GM19099 (cell line): ENCODE results near the gene DOCK9.

Experiments
- POLR2A ChIP-seq: IDR thresholded peaks from 3 replicates; pipeline ENCODE4 v1.6.1; 2011; ENCODE audit warnings: low read depth; ENCODE audit not compliant: insufficient read length; ENCODE audit errors: extremely low read depth

Gene DOCK9

GRCh38 chr13:98883998-98884397, 93.9 kb downstream of the DOCK9 start:
- no peak for TF ChIP-seq POLR2A

GRCh38 chr13:98881390-98881789, 96.5 kb downstream of the DOCK9 start:
- no peak for TF ChIP-seq POLR2A

DNA sequence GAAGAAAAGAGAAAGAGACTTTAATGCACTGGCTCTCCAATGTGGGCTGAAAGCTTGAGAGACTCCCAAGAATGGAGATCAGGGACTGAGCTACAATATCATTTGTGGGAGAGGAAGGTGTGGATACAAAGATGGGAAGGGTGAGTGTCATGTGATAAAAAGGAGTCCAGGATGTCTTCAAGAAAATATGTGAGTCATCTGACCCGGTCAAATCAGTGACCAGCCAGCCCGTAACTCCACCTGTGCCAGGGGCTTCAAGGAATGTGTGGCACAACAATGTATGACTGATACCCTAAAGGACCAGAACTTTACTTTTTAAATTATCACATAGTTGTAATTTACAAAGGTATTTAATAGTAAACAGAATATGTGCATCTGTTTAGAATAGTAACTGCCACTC, 97.2 kb downstream of the DOCK9 start:
- no peak for TF ChIP-seq POLR2A

DNA sequence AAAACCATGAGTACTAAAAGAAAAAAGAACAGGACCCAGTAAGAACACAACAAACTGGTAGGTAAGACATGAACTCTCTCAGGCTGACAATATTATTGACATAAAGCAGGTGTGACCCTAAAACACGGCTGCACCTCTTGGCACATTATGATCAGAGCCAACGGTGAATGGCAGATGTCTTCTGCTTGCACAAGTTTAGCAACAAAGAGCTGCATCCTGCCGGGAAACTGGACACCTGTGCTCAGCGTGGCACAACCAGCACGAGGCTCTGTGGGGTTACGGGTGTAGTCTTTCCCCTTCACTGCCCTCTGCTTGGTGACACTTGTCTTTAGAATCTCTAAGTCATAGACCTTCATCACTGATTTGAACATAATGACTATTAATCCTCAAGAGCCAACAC, 97.9 kb downstream of the DOCK9 start:
- TF ChIP-seq POLR2A, result no peak

- no peak for TF ChIP-seq POLR2A
Observed at GRCh38 chr13:98879127-98879520, 98.7 kb downstream of the DOCK9 start.

DNA sequence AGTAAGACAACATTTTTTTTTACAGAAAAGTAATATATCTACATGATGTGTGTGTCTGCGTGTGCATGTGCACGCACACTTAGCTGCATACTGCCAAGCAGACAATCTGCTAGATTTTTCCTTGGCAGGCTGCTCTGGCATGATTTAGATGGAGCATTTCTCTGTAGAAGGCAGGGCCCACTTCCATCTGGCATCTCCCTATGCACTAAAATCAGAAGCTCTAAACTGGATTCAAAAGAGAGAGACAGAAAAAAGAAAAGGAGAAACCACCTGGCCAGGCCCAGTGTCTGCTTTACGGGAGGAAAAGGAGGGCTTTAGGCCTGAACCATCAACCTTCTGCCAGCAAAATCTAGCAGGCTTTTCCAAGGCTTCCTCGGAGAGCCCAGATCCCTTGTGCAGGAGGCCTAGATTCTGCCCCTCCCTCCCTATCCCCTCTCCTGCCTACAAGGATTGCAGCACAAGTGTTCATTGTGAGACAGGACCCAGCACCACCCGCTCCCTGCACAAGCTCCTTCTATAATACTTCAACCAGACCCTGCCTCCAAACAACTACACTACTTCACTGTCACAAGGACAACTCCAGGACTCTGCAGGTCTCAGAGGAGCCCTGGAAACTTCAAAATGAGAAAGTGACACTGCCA, 99.3 kb downstream of the DOCK9 start:
- no peak for TF ChIP-seq POLR2A

GRCh38 chr13:98877936-98878335, 99.9 kb downstream of the DOCK9 start:
- TF ChIP-seq POLR2A, result no peak

- no peak for TF ChIP-seq POLR2A
Observed at GRCh38 chr13:98877466-98877865, 100.4 kb downstream of the DOCK9 start.

DNA sequence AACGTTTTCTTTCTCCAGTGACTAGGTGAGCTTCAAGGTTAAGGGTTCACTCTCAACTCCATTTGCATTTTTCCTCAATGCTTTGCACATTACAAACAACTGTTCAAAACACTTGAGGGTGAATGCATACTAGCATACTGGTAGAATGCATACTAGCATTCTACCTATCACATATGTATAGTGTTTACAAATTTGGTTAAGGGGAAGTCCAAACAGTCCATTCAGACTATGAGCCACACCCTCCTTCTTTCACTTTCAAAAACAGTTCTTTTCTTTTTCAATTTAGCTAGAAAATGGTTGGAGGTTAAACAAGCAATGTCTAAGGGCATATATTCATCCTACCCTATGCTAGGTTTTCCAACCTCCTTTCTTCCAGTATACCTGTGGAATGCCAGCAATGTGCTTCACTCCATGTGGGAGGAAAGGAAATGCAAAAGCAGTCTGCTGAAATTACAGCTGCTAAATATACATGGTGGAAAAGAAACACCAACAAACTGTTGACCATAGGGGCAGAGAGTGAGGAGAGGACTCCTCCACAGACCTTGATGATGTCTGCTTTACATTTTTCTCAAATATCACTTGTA, 102.6 kb downstream of the DOCK9 start:
- no peak for TF ChIP-seq POLR2A

- TF ChIP-seq POLR2A, result no peak
Observed at GRCh38 chr13:98874029-98874397, 103.9 kb downstream of the DOCK9 start.

DNA sequence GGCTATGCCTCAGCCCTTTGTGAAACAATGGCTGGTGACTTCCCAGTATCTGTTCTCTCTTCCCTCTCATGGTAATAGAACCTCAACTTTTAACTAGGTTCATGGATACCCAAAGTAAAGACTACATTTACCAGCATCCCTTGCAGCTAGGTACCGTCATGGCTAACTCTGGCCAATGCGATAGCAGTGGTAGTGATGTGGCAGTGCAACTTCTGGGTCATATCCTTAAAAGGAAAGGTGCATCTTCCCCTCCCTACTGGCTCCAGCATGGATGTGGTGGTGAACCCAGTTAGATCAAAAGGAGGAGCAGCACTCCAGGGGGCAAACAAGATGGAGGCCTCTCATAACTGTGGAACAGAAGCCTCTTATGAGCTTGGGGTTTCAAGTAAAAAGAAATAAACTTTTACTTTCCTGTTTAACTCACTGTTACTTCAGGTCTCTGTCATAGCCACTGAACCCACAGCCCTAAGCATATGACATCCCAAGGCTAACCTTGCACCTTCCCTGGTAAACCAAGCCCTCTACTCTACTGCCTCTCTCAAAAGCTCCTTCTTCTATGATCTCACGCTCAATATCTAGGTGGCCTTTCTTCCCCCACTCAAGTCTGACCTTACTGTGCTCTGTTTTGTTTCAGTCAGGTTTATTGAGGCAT, 104.4 kb downstream of the DOCK9 start:
- no peak for TF ChIP-seq POLR2A

DNA sequence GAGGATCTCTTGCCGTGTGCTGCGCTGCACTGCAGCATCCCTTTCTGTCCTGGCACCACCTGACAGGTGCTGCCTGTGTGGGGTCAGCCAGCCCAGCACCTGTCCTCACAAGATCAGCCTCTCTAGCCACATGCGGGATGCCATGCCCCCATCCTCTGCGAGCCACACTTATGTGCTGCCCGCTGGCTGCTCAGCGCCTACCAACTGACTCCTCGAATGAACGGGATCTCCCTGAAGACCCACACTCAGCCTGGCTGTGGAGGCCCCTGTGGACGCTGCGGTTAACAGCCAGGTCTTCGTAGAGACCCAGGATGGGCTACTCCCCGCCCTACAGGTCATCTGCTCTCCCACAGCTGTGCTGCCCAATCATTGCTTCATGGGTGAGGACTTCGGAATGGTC, 106.1 kb downstream of the DOCK9 start:
- no peak for TF ChIP-seq POLR2A

- no peak for TF ChIP-seq POLR2A
Observed at GRCh38 chr13:98869408-98870090, 108.3 kb downstream of the DOCK9 start.

DNA sequence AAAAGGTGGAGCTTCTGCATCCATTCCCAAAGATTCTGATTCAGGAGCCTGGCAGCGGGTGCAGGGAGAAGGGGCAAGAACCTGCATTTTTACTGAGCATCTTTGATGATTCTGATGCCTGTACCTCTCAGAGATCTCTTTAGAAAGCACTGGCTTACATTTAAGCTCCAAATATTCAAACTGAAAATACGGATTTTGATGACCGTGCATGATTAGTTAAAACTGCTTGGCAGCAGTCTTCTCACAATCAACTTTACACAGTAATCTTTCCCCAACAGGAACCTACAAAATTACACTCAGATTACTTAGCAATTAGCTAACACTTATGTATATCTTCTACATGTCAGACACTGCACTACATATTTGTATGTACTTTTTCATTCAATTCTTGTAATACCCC, 108.9 kb downstream of the DOCK9 start:
- no peak for TF ChIP-seq POLR2A

- TF ChIP-seq POLR2A, result no peak
Observed at GRCh38 chr13:98866882-98867281, 111.0 kb downstream of the DOCK9 start.

GRCh38 chr13:98860491-98860890, 117.4 kb downstream of the DOCK9 start:
- no peak for TF ChIP-seq POLR2A
